HCT116 (cell line): ENCODE data around the gene RNF220. TPM values are rescaled to one million over a fixed set of nuclear protein-coding genes. Genes with fewer than 3 reads are reported as not detected.

Experiments
- ATAC-seq: fragments of 200-7000 bp; cut with Tn5 transposase; 2 replicates; pipeline ENCODE4 v1.9.1; 2020; ENCODE audit warnings: mild to moderate bottlenecking, moderate library complexity
- BruUV-seq: library from RNA; stranded (reverse); fragments of 400-500 nt; replicated peaks from 2 replicates; lab custom pipeline; 2021; lab: Mats Ljungman, UMichigan
- CTCF ChIA-PET: fragments of 300-600 bp; sonication (Branson Sonifier 250); formaldehyde crosslinking; loops from one replicate; lab custom pipeline; 2021; ENCODE audit warnings: antibody characterized with exemption; lab: Charles Lee
- POLR2A ChIA-PET: fragments of 300-600, 350-600 bp; sonication (Branson Sonifier 250); formaldehyde crosslinking; loops from one replicate; lab custom pipeline; 2021; ENCODE audit warnings: antibody characterized with exemption; lab: Charles Lee
- RAD21 ChIA-PET, 2 experiments: fragments of 300-600 bp; sonication (Branson Sonifier 250); formaldehyde crosslinking; loops; one replicate each; lab custom pipeline; 2023; ENCODE audit warnings: low total read pairs in 2 of 2; ENCODE audit not compliant: uncharacterized antibody in 2 of 2, unreplicated experiment in 2 of 2, low non-redundant PET in 1 of 2; lab: Charles Lee
- DNase-seq: peaks from one replicate; pipeline ENCODE4 v3.0.0-alpha.2; 2010; ENCODE audit warnings: low read depth, low spot score
- H2AFZ ChIP-seq: fragments of 200-600 bp; shearing (Covaris generic), sonication (generic); 2 replicates; pipeline ENCODE4 v1.6.1; 2017; ENCODE audit warnings: low read depth, mixed run types, mixed read lengths, antibody characterized with exemption, low read length; ENCODE audit not compliant: poor library complexity, severe bottlenecking
- H3K27ac ChIP-seq: 2 replicates; pipeline ENCODE4 v1.5.1; 2012; ENCODE audit warnings: low read depth, low read length
- H3K27me3 ChIP-seq: fragments of 200-600 bp; sonication (generic); 2 replicates; pipeline ENCODE4 v1.6.1; 2016; ENCODE audit warnings: mixed run types, low read length, mixed read lengths; ENCODE audit not compliant: insufficient read depth
- H3K36me3 ChIP-seq, 2 experiments: fragments of 200-500 bp in 1 of 2; fragments of 200-600 bp in 1 of 2; sonication (Bioruptor generic) in 1 of 2; sonication (generic) in 1 of 2; 2 replicates each; pipeline versions ENCODE4 v1.5.1 to v1.6.1; 2014 to 2016; ENCODE audit warnings: low read length in 2 of 2, inconsistent platforms in 1 of 2, mixed read lengths in 1 of 2, mixed run types in 1 of 2; ENCODE audit not compliant: insufficient read depth in 2 of 2, control insufficient read depth in 1 of 2
- H3K4me1 ChIP-seq, 2 experiments: fragments of 200-600 bp in 1 of 2; sonication (generic) in 1 of 2; 2 replicates each; pipeline versions ENCODE4 v1.5.1 to v1.6.1; 2012 to 2017; ENCODE audit warnings: low read length in 2 of 2, inconsistent platforms in 1 of 2, mild to moderate bottlenecking in 1 of 2, mixed read lengths in 1 of 2, mixed run types in 1 of 2, moderate library complexity in 1 of 2; ENCODE audit not compliant: insufficient read depth in 2 of 2, control insufficient read depth in 1 of 2
- H3K4me2 ChIP-seq: fragments of 200-600 bp; sonication (generic); 2 replicates; pipeline ENCODE4 v1.6.1; 2017; ENCODE audit warnings: mixed run types, low read length, mixed read lengths
- H3K4me3 ChIP-seq, 2 experiments: fragments of 200-600 bp in 1 of 2; sonication (generic) in 1 of 2; replicated peaks in 1 of 2; 2 replicates each; pipeline ENCODE4 v1.5.1; 2011 to 2016; ENCODE audit warnings: low read length in 2 of 2, control low read depth in 1 of 2, low read depth in 1 of 2, mild to moderate bottlenecking in 1 of 2, mixed read lengths in 1 of 2, mixed run types in 1 of 2
- H3K79me2 ChIP-seq: fragments of 200-600 bp; sonication (generic); 2 replicates; pipeline ENCODE4 v1.6.1; 2017; ENCODE audit warnings: mild to moderate bottlenecking, mixed run types, low read length, moderate library complexity, mixed read lengths; ENCODE audit not compliant: insufficient read depth
- H3K9ac ChIP-seq: fragments of 200-600 bp; sonication (generic); 2 replicates; pipeline ENCODE4 v1.6.1; 2016; ENCODE audit warnings: low read length, mixed read lengths
- H3K9me2 ChIP-seq: fragments of 200-600 bp; sonication (generic), shearing (Covaris generic); 2 replicates; pipeline ENCODE4 v1.6.1; 2017; ENCODE audit warnings: mixed run types, mild to moderate bottlenecking, moderate library complexity; ENCODE audit not compliant: insufficient read depth
- H3K9me3 ChIP-seq, 2 experiments: fragments of 200-500 bp in 1 of 2; fragments of 200-600 bp in 1 of 2; sonication (Bioruptor generic) in 1 of 2; sonication (generic) in 1 of 2; 2 replicates each; pipeline ENCODE4 v1.6.1; 2014 to 2017; ENCODE audit warnings: low read length in 2 of 2, mixed read lengths in 2 of 2, inconsistent platforms in 1 of 2, low read depth in 1 of 2, mild to moderate bottlenecking in 1 of 2, mixed run types in 1 of 2, moderate library complexity in 1 of 2; ENCODE audit not compliant: control insufficient read depth in 1 of 2, insufficient read depth in 1 of 2
- H4K20me1 ChIP-seq: fragments of 200-600 bp; sonication (generic), shearing (Covaris generic); 2 replicates; pipeline ENCODE4 v1.6.1; 2017; ENCODE audit warnings: mixed run types, mild to moderate bottlenecking, moderate library complexity; ENCODE audit not compliant: insufficient read depth
- CBX3 ChIP-seq: IDR thresholded peaks from 2 replicates; pipeline ENCODE4 v1.6.1; 2012; ENCODE audit warnings: low read depth
- CEBPB ChIP-seq: IDR thresholded peaks from 2 replicates; pipeline ENCODE4 v1.6.1; 2012; ENCODE audit warnings: low read depth
- EGR1 ChIP-seq: IDR thresholded peaks from 2 replicates; pipeline ENCODE4 v1.6.1; 2012; ENCODE audit warnings: low read depth
- ELF1 ChIP-seq: IDR thresholded peaks from 2 replicates; pipeline ENCODE4 v1.6.1; 2012; ENCODE audit warnings: low read depth, borderline replicate concordance
- FOSL1 ChIP-seq: IDR thresholded peaks from 2 replicates; pipeline ENCODE4 v1.6.1; 2012; ENCODE audit warnings: low read depth
- POLR2A ChIP-seq: IDR thresholded peaks from 2 replicates; pipeline ENCODE4 v1.7.0; 2011; ENCODE audit warnings: borderline replicate concordance; ENCODE audit not compliant: insufficient read depth, insufficient read length; ENCODE audit errors: extremely low read depth
- POLR2AphosphoS5 ChIP-seq: IDR thresholded peaks from 2 replicates; pipeline ENCODE4 v1.6.1; 2011; ENCODE audit warnings: mild to moderate bottlenecking, low read depth, low read length, moderate library complexity
- SIN3A ChIP-seq: IDR thresholded peaks from 2 replicates; pipeline ENCODE4 v1.6.1; 2012; ENCODE audit warnings: low read depth
- SP1 ChIP-seq: IDR thresholded peaks from 2 replicates; pipeline ENCODE4 v1.6.1; 2012; ENCODE audit warnings: low read depth
- ZNF274 ChIP-seq: fragments of 200-500 bp; sonication (Bioruptor generic); IDR thresholded peaks from 2 replicates; pipeline ENCODE4 v1.6.1; 2014; ENCODE audit warnings: mild to moderate bottlenecking, low read depth, low read length, inconsistent platforms
- intact Hi-C: fragments of 100-400 bp; cut with micrococcal nuclease; formaldehyde crosslinking; loops from 2 replicates; pipeline ENCODE4 v1.10.0; 2022
- total RNA-seq: library from RNA; stranded (reverse); gene quantifications from one replicate; pipeline ENCODE4 v1.2.1, GENCODE V29; 2021; ENCODE audit not compliant: unreplicated experiment
- TF ChIP-seq, protein P1 (sequence below): IDR thresholded peaks from 2 replicates; pipeline ENCODE4 v1.6.1; 2012; ENCODE audit warnings: low read depth

RNF220 gene
- total RNA-seq, 1 experiment from 2014 or later, result 84.5 TPM

DNA sequence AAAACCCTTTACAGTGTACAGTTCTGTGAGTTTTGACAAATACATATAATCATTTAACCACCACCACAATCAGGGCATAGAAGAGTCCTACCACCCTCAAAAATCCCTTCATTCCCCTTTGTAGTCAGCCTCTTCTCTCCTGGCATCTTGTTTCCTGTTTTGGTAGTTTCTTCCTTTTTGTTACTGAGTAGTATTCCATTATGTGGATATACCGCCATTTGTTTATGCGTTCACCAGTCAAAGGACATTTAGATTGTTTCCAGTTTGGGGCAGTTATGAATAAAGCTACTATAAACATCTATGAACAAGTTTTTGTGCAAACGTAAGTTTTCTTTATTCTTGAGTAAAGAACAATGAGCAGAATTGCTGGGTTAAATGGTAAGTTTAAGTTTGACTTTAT is 49.6 kb downstream of the RNF220 start (continued):
- TF ChIP-seq, protein P1, sequence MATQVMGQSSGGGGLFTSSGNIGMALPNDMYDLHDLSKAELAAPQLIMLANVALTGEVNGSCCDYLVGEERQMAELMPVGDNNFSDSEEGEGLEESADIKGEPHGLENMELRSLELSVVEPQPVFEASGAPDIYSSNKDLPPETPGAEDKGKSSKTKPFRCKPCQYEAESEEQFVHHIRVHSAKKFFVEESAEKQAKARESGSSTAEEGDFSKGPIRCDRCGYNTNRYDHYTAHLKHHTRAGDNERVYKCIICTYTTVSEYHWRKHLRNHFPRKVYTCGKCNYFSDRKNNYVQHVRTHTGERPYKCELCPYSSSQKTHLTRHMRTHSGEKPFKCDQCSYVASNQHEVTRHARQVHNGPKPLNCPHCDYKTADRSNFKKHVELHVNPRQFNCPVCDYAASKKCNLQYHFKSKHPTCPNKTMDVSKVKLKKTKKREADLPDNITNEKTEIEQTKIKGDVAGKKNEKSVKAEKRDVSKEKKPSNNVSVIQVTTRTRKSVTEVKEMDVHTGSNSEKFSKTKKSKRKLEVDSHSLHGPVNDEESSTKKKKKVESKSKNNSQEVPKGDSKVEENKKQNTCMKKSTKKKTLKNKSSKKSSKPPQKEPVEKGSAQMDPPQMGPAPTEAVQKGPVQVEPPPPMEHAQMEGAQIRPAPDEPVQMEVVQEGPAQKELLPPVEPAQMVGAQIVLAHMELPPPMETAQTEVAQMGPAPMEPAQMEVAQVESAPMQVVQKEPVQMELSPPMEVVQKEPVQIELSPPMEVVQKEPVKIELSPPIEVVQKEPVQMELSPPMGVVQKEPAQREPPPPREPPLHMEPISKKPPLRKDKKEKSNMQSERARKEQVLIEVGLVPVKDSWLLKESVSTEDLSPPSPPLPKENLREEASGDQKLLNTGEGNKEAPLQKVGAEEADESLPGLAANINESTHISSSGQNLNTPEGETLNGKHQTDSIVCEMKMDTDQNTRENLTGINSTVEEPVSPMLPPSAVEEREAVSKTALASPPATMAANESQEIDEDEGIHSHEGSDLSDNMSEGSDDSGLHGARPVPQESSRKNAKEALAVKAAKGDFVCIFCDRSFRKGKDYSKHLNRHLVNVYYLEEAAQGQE, result no peak
- TF ChIP-seq CBX3, result no peak
- TF ChIP-seq, all 23 proteins: peak for 0

DNA sequence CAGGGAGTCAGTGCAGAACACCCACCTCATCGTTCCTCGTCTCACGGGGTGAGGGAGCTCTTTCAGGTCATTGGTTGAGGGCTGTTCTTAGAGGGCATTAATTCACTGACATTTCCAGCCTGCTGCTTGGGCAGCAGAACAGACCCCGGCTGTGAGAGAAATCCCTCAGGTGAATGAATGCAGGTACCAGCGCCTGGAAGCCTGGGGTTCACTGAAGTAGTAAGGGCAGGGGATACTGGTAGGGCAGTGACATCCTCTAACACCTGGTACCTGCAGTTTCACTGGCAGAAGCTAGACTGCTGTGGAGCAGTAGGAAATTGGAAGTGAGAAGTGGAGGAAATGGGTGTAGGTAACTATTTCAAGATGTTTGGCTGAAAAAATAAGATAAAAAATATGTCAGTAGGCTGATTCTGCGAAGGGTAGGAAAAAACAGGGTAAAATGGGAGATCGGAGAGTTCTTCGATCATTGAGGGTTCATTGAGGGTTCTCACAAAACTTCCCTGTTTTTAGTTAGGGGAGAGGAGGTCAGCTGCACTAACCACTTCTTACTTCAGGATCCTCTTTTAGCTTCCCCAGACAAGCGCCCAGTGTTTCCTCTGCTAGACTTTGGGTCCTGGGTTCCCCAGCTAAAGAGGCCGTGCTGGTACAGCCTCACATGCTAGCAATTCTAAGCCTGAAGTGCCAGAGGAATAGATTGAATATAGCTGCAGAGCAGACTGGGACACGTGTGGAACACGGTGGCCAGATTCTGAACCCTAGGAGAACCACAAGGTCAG is 55.2 kb downstream of the RNF220 start:
- ChIA-PET CTCF (no interaction called here), RAD21 (no interaction called here)
- Histone ChIP-seq H4K20me1 (no peaks in the 10 kb centered on the region), H3K9ac (no peak overlapping the region), H3K27me3 (peaks cover 4% of the 10 kb centered on the region; the same call in 1 of the 2 replicates), H3K9me3 (no peaks in the 10 kb centered on the region), H3K4me2 (no peak overlapping the region), H2AFZ (no peak overlapping the region), H3K9me2 (no peaks in the 10 kb centered on the region), H3K36me3 (no peaks in the 10 kb centered on the region), H3K79me2 (no peaks in the 10 kb centered on the region), H3K27ac (no peak overlapping the region), H3K4me1 (no peaks in the 10 kb centered on the region), H3K4me3 (no peak overlapping the region)
- ATAC-seq (no peak), DNase-seq (no peak)
- BruUV-seq, result no TSS peak
- intact Hi-C loops, result no loop called here
- TF ChIP-seq POLR2AphosphoS5, result no peak
- TF ChIP-seq SIN3A, result no peak
- no peak for TF ChIP-seq ELF1
- TF ChIP-seq EGR1, result no peak
- TF ChIP-seq ZNF274, result no peak
- TF ChIP-seq CBX3, result no peak
- TF ChIP-seq SP1, result no peak
- no peak for TF ChIP-seq POLR2A
- TF ChIP-seq CEBPB, result no peak
- no peak for TF ChIP-seq FOSL1
- TF ChIP-seq, all 23 proteins: peak for 0
- POLR2A ChIA-PET, result no interaction called here
